HL-60/S4 (cell line): ENCODE results near the gene QSOX2.

Experiments
- in situ Hi-C: fragments of 300-500 bp; cut with MboI; formaldehyde crosslinking; loops from 2 replicates; pipeline ENCODE4 v1.14.3; 2022; ENCODE audit warnings: low sequenced_read_pairs

Gene QSOX2, protein sequence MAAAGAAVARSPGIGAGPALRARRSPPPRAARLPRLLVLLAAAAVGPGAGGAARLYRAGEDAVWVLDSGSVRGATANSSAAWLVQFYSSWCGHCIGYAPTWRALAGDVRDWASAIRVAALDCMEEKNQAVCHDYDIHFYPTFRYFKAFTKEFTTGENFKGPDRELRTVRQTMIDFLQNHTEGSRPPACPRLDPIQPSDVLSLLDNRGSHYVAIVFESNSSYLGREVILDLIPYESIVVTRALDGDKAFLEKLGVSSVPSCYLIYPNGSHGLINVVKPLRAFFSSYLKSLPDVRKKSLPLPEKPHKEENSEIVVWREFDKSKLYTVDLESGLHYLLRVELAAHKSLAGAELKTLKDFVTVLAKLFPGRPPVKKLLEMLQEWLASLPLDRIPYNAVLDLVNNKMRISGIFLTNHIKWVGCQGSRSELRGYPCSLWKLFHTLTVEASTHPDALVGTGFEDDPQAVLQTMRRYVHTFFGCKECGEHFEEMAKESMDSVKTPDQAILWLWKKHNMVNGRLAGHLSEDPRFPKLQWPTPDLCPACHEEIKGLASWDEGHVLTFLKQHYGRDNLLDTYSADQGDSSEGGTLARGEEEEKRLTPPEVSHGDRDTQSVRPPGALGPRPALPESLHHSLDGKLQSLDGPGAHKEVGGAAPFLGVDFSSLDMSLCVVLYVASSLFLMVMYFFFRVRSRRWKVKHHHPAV

DNA sequence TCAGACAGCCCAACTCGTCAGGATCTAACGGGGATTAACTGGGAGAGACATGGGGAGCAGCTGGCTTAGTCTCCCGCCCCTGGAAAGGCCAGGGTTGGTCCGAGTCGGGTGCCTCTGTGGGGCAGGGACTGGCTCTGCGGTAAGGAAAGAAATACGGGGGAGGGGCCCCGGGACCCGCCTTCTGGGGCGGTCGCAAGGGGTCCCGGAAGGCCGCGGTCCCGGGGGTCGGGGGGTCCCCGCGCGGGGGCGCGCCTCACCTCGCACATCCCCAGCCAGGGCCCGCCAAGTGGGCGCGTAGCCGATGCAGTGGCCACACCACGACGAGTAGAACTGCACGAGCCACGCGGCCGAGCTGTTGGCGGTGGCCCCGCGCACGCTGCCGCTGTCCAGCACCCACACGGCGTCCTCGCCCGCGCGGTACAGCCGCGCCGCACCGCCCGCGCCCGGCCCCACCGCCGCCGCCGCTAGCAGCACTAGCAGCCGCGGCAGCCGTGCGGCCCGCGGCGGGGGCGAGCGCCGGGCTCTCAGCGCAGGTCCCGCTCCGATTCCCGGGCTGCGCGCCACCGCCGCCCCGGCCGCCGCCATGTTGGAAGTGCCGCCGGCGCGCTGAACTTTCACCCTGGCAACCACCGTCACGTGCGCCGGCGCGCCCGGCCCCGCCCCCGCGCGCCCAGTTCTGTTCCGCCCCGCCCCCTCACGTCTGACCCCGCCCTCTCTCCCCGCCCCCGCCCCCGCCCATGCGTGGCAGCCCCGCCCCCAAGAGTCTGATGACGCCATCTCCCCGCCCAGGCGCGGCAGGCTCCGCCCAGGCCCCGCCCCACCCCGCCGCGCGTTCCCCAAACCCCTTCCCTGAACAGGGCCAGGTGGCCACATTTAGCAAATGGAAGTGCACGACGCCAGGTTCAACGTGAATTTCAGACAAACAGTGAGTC lies at the start of gene QSOX2:
QSOX2 (minus strand) TSS at position 594 of the 932 bp plus-strand sequence; CDS start at position 585, 9 bp downstream.
- in situ Hi-C loops = no loop called here

DNA sequence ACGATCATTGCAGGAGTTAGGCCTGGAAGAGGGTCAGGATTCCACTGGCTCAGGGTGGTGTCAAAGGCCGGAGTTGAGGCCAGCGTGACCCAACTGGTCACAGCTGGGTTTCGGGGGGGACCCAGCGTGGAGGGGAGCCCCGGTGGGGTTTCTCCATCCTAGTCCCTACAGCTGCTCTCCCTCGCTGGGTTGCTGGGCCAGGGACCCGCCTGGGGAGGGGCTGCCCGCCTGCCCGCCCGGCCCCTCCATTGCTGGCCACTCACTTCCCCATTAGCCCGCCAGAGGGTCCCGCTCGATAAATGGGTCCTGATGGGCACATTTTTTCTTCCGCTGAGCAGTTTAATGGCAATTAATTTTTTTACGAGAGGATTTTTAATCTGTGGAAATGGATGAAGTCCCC lies 49.4 kb upstream of the QSOX2 start:
- in situ Hi-C loops = no loop called here

DNA sequence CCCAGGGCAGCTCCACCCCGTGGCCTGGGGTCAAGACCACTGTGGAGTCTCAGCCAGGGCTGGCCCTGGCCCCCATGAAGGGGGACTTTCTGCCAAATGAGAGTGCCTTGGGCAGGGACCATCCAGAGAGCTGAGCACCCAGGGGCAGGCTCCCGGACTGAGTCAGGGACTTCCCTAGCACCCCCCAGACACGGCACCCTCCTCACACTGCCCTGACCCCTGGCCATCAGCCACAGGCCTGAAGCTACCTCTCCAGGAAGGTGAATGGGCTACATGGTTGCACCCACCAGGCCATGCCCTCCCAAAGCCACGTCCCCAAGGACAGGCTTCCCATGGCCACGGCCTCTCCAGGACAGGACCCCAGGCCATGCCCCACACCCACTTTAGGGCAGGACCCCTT lies 48.8 kb upstream of the QSOX2 start:
- in situ Hi-C loops = no loop called here

DNA sequence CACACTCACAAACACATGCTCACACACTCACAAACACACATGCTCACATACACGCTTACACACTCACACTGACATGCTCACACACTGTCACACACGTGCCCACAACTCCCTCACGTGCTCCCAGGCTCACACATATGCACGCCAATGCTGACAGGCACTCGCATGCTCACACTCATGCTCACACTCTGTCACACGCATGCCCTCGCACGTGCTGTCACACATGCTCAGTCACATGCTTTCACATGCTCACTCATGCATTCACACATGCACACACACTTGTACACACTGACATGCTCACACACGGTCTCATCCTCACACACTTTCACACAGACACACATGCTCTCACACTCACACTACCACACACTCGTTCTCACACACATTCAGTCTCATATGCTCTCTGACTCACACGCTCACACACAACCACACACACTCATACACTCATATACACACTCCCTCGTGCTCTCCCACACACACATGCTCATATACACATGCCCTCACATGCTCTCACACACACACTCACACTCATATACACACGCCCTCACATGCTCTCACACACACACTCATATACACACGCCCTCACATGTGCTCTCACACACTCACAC lies 48.0 kb upstream of the QSOX2 start:
- in situ Hi-C loops = no loop called here

DNA sequence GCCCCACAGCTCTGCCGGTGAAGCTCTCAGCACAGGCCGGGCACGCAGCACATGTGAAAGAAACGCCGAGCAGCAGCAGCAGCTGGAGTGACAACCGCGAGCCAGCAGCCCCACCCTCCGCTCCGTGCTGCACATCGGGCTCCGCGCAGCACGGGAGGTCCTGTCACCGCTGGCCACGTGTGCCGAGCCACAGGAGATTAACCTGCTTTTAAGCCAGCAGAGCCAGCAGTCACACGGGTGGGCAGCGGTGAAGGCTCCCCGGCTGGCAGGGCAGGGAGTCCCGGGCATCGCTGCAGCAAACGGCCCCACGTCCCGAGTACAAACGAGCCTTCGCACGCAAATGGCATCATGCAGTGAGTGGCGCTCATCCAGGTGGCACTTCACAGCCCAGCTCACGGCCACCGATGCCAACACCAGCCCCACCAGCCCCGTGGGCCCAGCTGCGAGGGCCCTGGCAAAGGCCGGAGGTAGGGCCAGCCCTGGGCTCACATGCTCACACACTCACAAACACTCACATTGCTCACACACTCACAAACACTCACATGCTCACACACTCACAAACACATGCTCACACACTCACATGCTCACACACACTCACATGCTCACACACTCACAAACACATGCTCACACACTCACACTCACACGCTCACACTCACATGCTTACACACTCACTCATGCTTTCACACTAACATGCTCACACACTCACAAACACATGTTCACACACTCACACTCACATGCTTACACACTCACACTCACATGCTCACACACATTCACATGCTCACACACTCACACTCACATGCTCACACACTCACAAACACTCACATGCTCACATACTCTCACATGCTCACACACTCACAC lies 47.2 kb upstream of the QSOX2 start:
- in situ Hi-C loops = no loop called here

DNA sequence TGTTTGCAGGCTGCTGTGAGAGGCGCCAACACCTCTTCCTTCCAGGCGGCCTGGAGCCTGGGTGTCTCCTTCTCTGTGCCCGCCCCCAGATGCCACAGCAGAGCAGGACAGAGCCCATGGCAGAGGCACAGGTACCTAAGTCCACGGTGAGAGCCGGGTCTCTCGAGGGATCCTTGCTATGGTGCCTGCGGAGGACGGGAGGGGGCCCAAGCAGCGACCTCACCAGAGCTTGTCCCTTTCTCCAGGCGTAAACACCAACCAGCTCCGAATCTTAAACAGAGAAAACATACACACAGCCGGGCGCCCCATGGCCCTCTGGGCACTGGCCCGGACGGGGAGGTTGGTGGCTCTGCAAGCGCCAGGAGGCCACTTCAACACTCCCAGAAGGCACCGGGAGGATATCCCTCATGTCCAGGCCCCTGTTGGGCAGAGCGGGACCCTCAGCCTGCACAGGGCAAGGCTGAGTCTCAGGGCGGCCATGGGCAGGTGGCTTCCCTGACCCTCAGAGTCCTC lies 46.5 kb upstream of the QSOX2 start:
- in situ Hi-C loops = no loop called here

DNA sequence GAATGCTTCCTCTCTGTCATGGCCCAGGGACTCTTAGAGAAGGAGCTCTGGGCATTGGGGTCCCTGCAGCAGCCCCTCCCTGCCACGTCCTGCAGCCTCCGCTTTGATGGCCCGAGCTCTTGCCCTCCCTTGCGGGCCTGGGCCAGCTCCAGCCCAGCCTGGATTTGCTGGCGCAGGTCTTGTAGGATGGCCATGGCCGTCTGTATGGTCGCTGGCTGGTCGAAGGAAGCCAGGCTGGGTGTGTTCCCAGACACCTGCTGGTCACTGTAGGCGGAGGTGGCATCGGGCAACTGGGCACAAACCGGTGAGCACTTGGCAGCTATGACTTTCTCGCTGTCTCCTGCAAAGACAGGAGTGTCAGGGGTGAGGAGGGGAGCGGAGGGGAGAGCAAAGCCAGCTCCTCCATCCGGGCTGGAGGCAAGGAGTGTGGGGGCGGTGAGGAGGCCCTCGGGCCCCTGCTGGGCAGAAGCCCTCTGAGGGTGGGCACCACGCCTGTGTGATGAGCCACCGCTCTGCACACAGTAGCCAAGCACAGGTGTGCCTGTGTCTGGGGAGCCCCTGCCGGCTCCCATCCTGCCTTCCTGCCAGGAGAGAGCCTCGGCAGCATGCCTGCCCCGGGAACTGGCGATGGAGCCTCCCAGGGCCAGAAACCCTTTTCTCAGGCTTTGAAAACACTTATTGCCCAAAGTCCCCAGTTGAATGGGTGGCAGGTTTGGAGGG lies 45.9 kb upstream of the QSOX2 start:
- in situ Hi-C loops = no loop called here

DNA sequence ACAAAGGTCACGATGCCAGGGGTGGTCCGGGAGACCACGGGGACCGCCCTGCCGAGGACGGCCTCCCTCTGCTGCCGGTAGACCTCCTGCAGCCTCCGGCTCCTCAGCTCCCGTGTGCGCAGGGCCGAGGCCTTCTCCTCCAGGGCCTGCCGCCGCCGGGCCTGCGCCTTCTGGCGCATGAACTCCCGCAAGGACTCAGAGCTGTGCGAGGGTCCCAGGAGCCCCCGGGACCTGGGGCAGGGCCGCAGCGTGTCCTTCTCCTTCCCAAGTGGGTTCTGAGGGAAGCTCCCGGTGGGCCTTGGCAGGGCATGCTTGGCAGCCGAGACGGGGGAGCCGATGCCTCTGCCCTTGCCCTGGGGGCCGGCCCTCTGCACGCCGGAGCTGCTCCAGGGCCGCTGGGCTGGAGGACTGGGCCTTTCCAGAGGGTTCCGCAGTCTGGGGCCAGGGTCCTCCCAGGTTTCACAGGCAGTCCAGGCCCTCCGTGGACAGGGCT lies 44.9 kb upstream of the QSOX2 start:
- in situ Hi-C loops = no loop called here

DNA sequence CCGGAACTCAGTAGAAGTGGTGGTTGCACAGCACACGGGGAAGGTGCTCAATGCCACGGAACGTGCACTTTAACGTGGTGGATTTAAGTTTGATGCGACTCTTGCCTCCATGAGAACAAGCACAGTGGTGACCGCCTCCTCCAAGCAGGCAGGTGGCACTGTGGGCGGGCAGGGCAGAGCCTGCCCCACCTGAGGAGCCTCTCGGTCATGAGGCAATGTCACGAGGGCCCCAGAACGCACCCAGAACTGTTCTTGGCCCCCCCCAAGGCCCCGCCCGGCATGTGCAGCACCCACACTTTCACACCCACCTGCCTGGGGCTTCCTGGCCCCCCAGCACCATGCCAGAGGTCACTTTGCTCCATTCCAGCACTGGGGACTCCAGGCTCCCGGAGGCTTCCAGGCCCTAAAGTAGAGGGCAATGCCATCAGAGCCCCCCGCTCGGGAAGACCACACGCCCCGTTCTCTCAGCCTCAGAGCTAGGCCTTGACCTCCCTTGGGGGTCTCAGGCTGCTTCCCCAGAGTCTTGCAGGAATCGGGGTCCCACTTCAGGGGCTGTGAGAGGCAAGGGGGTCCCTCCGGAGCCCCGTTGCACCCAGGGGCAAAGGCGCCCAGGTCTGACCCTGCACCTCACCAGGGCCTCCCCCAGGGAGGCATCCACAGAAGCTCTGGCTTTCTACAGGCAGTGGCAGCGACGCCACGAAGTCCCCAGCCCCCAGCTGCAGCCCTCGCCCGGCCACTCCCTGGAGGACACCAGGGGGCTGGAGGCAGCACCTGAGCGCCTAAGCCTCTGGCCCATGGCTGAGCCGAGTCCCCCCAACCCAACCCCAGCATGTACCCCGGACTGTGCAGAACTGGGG lies 44.3 kb upstream of the QSOX2 start:
- in situ Hi-C loops = no loop called here

DNA sequence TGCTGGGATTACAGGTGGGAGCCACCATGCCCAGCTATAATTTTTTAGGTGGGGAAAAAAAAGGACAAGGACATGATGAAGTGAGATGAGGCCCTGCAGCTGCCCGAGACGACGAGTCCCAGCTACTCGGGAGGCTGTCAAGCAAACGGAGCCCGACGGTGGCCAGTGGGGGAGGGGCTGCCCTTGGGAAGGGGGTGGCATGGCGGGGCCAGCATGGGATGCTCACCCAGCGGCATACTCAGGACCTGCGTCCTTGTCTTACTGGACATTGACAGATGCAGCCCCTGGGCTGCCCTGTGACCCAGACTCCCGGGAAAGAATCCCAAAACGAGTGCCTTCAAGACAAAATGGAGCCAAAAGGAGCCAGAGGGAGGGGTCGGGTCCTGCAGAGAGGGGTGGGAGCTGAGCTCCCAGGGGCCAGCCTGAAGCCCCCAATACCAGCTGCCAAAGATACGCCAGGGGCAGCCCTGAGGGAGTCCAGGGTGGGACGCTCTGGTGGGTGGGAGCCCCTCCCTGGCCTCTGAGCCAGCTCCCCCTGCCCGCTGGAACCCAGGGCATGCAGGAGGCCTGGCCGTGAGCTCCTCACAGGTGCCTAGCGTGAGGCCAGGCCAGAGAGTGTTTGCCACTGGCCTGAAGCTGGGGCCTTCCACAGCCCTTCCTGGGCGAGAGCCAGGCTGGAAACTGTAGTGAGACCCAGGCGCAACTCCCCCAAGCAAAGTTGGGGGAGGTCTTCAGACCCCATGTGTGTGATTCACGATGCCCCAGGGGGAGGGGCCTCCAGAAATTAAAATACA lies 42.5 kb upstream of the QSOX2 start:
- in situ Hi-C loops = no loop called here

DNA sequence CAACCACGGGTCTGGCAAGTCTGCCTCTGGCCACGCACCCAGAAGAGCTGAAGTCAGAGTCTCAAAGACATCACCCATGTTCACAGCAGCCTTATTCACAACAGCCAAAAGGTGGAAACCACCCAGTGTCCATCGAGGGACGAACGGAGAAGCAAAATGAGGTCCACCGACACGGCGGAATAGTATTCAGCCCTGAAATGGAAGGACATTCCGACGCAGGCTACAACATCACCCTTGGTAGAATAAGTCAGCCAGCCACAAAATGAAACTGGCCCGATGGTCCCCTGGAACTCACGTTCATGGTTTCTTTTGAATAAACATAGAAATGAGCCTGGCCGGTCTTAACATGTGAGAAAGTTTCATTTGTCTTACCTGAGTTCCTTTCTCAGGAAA lies 41.4 kb upstream of the QSOX2 start:
- in situ Hi-C loops = no loop called here

DNA sequence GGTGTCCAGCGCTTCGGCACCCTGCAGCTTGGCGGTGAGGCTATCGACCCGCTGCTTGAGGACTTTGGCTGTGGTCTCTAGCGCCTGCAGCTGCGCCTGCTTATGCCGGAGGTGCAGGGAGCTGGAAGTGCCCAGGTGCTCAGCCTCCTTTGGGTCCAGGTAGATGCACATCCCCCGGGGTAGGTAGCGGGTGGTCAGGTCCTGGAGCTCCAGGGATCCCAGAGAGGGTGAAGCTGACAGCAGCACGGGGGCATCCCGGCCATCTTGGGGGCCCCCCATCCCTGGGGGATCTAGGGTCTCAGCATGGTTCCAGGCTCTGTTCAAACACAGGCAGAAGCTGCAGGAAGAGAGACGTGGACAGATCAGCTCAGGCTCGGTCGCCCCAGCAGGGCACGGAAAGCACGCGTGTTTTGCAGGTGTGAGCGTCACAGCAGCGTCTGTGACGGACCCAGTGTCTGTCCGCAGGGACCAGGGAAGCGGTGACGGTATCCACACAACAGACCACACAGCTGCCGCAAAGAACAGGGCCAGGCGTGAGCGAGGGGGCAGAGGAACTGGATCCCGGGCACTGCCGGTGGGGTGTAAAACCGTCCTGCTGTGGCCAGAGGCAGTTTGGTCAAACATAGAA lies 40.9 kb upstream of the QSOX2 start:
- in situ Hi-C loops = no loop called here

DNA sequence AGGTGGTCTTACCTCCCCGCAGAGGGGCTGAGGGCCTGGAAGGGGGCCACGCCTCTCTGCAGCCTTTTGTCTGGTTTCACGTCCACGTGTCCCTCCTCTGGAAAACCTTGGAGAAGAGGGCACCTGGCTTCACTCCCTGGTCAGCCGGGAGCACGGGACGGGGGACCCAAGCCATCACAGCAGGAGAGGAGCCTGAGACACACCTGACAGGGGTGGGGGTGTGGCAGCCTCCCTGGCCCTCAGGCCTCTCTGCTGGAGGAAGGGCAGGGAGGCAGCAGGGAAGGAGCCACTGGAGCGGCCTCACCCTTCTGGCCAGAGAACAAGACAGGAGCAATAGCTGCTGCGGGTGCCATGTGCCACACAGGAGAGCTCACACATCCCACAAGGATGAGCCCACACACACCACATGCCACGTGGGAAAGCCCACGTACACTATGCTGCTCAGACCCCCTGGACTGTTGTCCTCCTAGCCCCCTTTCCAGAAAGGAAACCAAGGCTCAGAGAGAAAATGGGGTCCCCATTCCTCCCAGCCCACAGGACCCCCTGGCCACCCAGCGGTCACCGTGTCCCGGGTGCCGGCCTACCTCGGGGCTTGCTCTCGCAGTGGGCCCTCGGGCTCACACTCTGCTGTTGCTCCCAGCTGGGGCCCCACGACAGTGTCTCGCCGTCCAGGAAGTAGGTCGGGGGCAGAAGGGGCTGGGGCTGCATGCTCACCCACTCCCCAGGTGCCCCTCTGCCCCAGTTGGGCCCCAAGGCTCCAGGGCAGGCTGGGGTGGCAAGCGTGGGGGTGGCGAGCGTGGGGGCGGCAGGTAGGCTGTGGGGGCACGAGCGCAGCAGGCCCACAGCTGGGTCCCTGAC lies 40.1 kb upstream of the QSOX2 start:
- in situ Hi-C loops = no loop called here

DNA sequence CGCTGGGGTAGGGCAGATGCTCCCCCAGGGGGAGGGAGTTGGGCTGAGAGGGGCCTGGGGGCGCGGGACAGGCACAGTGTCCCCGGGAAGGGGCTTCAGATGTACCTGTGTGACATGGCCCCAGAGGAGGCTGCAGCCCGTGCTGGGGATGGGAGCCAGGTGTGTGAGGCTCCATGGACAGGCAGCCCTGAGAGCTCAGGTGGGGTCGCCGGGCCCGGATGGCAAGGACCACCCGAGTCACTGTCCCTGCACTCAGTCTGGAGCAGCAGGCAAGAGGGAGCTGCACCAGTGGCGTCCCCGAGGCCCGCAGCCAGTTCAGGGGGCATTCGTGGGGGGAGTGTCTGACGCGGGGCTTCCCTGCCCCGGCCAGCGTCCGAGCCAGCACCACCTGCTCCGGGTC lies 39.3 kb upstream of the QSOX2 start:
- in situ Hi-C loops = no loop called here

DNA sequence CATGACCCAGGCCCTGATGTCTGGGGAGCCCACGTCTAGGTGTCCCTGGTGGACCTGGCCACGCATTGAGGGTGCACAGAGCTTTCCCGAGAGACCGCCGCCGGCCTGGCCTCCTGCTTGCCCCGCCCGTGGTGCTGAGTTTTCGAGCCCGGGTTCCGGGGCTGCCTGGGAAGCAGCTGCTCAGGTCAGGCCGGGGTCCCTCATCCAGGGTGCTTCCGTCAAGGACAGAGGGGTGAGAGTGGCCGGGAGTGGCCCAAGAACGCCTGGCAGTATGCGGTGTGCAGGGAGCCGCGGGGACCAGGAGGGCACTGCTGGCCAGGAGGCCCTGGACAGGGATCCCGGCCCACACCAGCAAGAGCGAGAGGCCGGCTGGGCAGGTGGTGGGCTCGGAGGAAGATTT lies 38.7 kb upstream of the QSOX2 start:
- in situ Hi-C loops = no loop called here
